GM18909 (cell line): ENCODE results near the gene PHYHIPL.

Source experiments
- ATAC-seq: cut with Tn5 transposase; IDR thresholded peaks from one replicate; pipeline ENCODE4 v1.9.1; 2021; ENCODE audit warnings: mild to moderate bottlenecking; ENCODE audit not compliant: unreplicated experiment, poor library complexity

PHYHIPL gene

DNA sequence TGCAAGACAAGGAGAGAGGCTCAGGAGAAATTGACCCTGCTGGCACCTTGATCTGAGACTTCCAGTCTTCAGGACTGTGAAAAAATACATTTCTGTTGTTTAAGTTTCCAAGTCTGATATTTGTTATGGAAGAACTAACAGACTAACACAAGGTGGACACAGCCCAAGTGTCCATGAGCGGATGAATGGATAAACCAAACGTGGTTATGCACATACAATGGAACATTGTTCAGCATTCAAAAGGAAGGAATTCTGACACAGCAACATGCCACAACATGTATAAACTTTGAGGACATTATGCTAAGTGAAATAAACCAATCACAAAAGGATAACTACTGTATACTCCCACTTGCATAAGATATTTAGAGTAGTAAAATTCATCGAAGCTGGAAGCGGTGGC lies 109.4 kb downstream of the PHYHIPL start:
- no peak for ATAC-seq

DNA sequence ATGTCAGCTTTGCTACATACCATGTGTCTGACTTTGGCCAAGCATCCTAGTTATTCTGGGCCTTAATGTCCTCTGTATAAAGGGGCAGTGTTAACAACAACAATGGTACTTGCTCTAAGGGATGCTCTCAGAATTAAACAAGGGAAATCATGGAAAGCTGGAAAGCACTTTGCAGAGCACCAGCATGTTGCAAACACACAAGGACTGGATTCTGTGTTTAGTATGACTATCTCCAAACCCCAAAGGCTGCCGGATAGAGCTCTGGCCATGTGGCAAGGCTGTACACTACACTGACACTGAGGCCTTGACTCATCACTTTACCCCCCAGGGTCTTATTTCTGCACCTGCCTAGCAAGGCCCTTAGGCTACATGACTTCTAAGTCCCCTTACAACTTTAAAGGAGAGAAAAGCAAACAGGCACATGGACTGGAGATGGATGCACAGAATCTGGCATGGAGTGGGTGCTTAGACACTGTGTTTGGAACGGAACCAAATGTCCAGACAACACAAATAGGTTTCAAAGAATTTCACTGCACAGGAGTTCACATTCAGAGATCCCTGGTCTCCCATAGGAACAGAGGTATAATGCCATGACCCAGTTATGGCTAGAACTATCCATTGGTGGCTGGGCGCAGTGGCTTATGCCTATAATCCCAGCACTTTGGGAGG lies 111.3 kb downstream of the PHYHIPL start:
- ATAC-seq, result no peak

DNA sequence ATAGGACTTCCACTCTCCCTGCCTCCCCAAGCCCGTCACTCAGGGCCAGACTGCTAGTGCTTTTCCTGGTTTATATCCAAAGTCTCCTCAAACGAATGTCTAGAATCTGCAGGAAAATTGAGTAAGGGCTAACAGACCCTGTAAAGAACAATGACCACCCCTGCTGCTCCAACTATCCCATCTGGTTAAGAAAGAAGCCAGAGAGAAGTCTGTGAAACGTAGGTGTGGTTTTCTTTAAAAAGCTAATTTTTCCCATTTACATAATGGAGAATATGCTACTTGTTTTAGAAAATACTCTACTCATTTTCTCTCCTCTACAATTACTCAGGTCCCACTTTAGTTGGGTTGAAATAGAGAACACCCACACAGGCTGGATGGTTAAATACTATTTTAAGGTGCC lies 113.4 kb downstream of the PHYHIPL start:
- ATAC-seq, result no peak

DNA sequence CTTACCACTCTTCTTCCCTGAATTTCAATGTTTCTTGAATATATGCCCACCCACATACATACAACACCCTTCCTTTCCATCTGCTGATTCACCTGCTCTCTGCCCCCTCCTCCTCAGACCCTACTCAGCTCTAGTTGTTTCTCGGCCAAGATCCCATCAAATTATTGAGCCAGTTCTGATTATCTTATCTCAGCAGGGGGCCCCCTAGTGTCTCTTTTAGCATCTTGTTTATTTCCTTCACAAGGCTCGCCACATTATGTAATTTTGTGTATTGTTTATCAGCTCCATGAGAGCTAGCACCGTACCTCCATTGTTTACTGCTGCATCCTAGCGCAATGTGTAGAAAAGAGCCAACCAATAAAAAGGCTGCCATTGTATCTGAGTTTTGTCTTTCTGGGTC lies 114.0 kb downstream of the PHYHIPL start:
- no peak for ATAC-seq
